ENCODE data around the gene LITAFD.

GRCh38 chr16:8893426-8893825, 11.3 kb downstream of the LITAFD start:
- TF ChIP-seq CTCF (IDR thresholded peaks at IDR 0.05): no peak
- no peak for TF ChIP-seq POLR2AphosphoS5 (IDR thresholded peaks at IDR 0.05)
- no peak for TF ChIP-seq POLR2A (IDR thresholded peaks at IDR 0.05)
- TF ChIP-seq EP300 (IDR thresholded peaks at IDR 0.05; ENCODE audit: low read depth): no peak
